GM19438 (cell line): Measurements from ENCODE around the gene EDIL3.

ENCODE experiments used
- ATAC-seq: cut with Tn5 transposase; IDR thresholded peaks from one replicate; pipeline ENCODE4 v1.9.1; 2021; ENCODE audit warnings: low read depth; ENCODE audit not compliant: unreplicated experiment

Gene EDIL3

DNA sequence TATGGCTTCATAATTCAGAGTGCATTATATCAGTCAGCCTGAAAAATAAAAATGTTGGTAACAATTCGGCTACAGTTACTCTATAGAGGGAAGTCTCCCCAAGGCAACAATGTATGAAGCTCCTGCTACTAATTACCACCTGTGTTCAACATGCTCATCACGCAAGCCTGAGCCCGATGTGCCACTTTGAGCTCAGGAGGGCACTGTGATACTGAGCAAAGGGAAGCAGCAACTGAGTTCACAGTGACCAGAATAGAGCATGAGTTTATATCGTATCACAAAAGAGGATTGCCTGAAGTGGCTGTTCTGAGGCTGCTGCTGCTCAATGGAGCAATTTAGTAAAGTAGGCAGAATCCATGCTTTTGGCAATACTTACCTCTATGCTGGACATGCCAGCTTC lies 462.0 kb downstream of the EDIL3 start:
- ATAC-seq: no peak

GRCh38 chr5:83921666-83922193 lies 462.9 kb downstream of the EDIL3 start:
- no peak for ATAC-seq

DNA sequence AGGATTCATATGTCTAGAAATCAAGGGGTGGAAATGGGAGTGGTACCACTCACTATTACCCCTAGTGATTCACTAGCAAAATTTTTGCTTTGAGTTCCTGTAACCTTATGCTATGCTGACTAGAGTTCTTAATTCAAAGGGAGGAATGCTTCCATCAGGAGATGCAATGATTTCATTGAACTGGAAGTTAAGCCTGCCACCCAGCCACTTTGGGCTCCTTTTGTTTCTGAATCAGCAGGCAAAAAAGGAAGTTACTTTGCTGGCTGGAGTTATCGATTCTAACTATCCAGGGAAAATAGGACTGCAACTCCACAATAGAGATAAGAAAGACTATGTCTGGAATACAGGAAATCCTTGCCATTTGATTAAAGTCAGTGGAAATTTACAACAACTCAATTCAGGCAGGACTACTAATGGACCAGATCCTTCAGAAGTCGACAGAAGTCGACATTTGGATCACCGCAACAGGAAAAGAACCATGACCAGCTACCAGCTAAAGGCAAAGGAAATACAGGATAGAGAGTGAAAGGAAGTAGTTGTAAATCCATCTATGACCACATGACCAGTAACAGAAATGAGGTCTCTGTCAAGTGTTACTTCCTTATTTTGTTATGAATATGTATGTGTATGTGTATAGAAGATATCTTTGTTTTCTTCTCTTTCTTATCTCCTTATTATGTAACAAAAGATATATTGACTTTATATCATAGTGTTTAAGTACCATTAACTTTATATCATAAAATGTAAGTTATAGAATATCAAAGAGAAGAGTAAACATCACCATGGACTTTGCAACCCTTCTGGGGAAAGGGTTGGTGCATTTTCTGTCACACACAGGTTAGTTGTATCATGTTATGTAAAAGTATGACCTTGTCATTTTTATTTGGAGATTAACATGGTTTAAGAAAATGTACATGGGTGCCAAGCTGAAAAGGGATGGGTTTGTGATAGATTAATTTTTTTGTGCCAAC lies 465.3 kb downstream of the EDIL3 start:
- no peak for ATAC-seq

DNA sequence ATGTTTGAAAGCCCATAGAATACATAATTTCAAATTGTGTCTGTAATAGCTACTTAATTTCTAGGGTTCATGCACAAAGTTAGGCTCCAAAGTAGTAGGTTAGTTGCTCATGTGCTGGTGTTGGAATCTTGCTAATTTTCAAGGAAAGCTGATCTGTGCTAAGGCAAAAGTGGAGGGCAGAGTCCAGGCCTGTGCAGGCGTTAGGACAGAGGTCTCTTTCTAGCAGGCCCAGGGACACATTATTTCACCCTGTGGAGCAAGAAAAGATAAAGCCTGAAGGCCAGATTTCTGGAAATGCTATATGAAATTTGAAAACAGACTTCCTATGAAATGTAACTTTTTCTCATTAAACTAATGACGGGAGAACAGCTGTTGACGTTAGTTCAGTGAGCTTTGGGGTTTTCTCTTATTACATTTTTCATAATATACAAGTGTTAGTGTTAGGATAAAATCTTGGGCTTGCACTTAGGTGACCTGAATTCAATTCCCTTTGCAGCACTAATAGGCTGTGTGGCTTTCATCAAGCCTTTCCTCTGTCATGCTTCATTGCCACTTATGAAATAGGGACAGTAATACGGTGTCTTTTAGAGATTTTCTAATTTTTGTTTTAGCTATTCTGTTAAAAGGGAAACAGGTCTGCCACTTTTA lies 467.3 kb downstream of the EDIL3 start:
- ATAC-seq: no peak

GRCh38 chr5:83914662-83915418 lies 469.8 kb downstream of the EDIL3 start:
- ATAC-seq: no peak

DNA sequence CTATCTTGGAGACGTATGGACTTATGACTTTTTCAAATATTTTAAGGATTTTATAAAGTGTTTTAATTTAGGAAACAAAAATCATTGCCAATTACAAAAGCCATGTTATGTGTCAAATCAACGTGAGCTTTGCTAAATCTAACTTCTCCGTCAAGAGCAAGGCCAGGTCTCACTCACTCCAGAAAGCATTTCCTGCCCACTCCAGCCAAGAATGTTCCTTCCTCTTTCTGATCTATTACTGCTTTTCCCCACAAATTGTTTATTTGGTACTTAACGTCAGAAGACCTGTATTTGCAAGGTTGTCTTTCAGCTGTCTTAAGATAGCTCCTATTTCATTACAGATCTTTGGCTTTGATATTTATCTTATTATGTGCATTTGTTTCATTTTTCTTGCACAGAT lies 470.5 kb downstream of the EDIL3 start:
- no peak for ATAC-seq

DNA sequence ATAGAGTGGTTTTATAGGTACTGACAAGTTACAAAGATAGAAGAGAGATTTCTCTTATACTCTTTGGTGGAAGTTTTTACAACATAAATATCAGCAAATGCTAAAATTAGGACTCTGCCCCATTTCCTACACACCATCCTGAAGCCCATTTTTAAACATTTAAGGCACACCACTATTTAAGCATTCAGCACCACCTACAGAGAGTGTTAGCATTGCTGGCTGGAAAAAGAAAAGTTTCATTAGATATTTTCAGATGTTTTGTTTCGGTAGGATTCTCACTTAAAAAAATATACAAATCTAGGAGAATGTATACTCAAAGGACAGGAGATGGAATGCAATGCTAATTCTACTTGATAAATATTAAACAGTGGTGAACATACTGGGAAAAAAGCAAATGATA lies 471.1 kb downstream of the EDIL3 start:
- no peak for ATAC-seq

GRCh38 chr5:83911367-83911919 lies 473.2 kb downstream of the EDIL3 start:
- no peak for ATAC-seq

- ATAC-seq: no peak
Observed at GRCh38 chr5:83900306-83900705, 484.4 kb downstream of the EDIL3 start.

GRCh38 chr5:83899326-83899970 lies 485.2 kb downstream of the EDIL3 start:
- ATAC-seq: no peak

GRCh38 chr5:83895860-83896259 lies 488.8 kb downstream of the EDIL3 start:
- ATAC-seq: no peak

GRCh38 chr5:83891261-83891660 lies 493.4 kb downstream of the EDIL3 start:
- ATAC-seq: no peak
